HEK293 (cell line): ENCODE results near the gene COASY.

Experiments
- ELK4 ChIP-seq: IDR thresholded peaks from 2 replicates; pipeline ENCODE4 v1.6.1; 2011; ENCODE audit warnings: mild to moderate bottlenecking, low read depth, low read length, borderline replicate concordance
- KLF1 ChIP-seq: fragments of 450-650 bp; formaldehyde crosslinking; IDR thresholded peaks from 2 replicates; pipeline ENCODE4 v1.5.1; 2016; ENCODE audit warnings: missing biosample characterization, missing genetic modification characterization
- KLF16 ChIP-seq: fragments of 450-650 bp; formaldehyde crosslinking; IDR thresholded peaks from 2 replicates; pipeline ENCODE4 v1.5.1; 2017; ENCODE audit warnings: missing biosample characterization, missing genetic modification characterization
- KLF17 ChIP-seq: fragments of 450-650 bp; formaldehyde crosslinking; IDR thresholded peaks from 2 replicates; pipeline ENCODE4 v1.5.1; 2016; ENCODE audit warnings: missing biosample characterization, missing genetic modification characterization
- KLF7 ChIP-seq: fragments of 450-650 bp; formaldehyde crosslinking; IDR thresholded peaks from 2 replicates; pipeline ENCODE4 v1.5.1; 2016; ENCODE audit warnings: missing biosample characterization, missing genetic modification characterization, borderline replicate concordance
- OVOL3 ChIP-seq: fragments of 450-650 bp; formaldehyde crosslinking; IDR thresholded peaks from 2 replicates; pipeline ENCODE4 v1.5.1; 2016; ENCODE audit warnings: missing biosample characterization, missing genetic modification characterization
- PATZ1 ChIP-seq: fragments of 450-650 bp; formaldehyde crosslinking; IDR thresholded peaks from 2 replicates; pipeline ENCODE4 v1.5.1; 2016; ENCODE audit warnings: missing biosample characterization, missing genetic modification characterization
- REST ChIP-seq: fragments of 450-650 bp; formaldehyde crosslinking; IDR thresholded peaks from 2 replicates; pipeline ENCODE4 v1.5.1; 2016; ENCODE audit warnings: missing biosample characterization, missing genetic modification characterization
- WT1 ChIP-seq: fragments of 450-650 bp; formaldehyde crosslinking; IDR thresholded peaks from 2 replicates; pipeline ENCODE4 v1.5.1; 2016; ENCODE audit warnings: missing biosample characterization, missing genetic modification characterization
- ZBTB48 ChIP-seq: fragments of 450-650 bp; formaldehyde crosslinking; IDR thresholded peaks from 2 replicates; pipeline ENCODE4 v1.5.1; 2016; ENCODE audit warnings: missing biosample characterization, missing genetic modification characterization
- ZBTB8A ChIP-seq: fragments of 450-650 bp; formaldehyde crosslinking; IDR thresholded peaks from 2 replicates; pipeline ENCODE4 v1.5.1; 2016; ENCODE audit warnings: missing biosample characterization, missing genetic modification characterization
- ZFHX2 ChIP-seq: fragments of 450-650 bp; formaldehyde crosslinking; conservative IDR thresholded peaks from 2 replicates; pipeline ENCODE4 v1.5.1; 2016; ENCODE audit warnings: missing biosample characterization, missing genetic modification characterization
- ZNF133 ChIP-seq: fragments of 450-650 bp; formaldehyde crosslinking; IDR thresholded peaks from 2 replicates; pipeline ENCODE4 v1.5.1; 2016; ENCODE audit warnings: missing biosample characterization, missing genetic modification characterization
- ZNF2 ChIP-seq: fragments of 450-650 bp; formaldehyde crosslinking; IDR thresholded peaks from 2 replicates; pipeline ENCODE4 v1.5.1; 2016; ENCODE audit warnings: missing biosample characterization, missing genetic modification characterization
- ZNF266 ChIP-seq: fragments of 450-650 bp; formaldehyde crosslinking; IDR thresholded peaks from 2 replicates; pipeline ENCODE4 v1.5.1; 2016; ENCODE audit warnings: missing biosample characterization, missing genetic modification characterization, low read depth
- ZNF311 ChIP-seq: fragments of 450-650 bp; formaldehyde crosslinking; IDR thresholded peaks from 2 replicates; pipeline ENCODE4 v1.5.1; 2017; ENCODE audit warnings: missing biosample characterization, missing genetic modification characterization, borderline replicate concordance
- ZNF335 ChIP-seq: fragments of 450-650 bp; formaldehyde crosslinking; conservative IDR thresholded peaks from 2 replicates; pipeline ENCODE4 v1.5.1; 2016; ENCODE audit warnings: missing biosample characterization, missing genetic modification characterization
- ZNF366 ChIP-seq: fragments of 450-650 bp; formaldehyde crosslinking; conservative IDR thresholded peaks from 2 replicates; pipeline ENCODE4 v1.5.1; 2016; ENCODE audit warnings: missing biosample characterization, missing genetic modification characterization
- ZNF48 ChIP-seq: fragments of 450-650 bp; formaldehyde crosslinking; IDR thresholded peaks from 2 replicates; pipeline ENCODE4 v1.5.1; 2016; ENCODE audit warnings: missing biosample characterization, missing genetic modification characterization
- ZNF488 ChIP-seq: fragments of 450-650 bp; formaldehyde crosslinking; IDR thresholded peaks from 2 replicates; pipeline ENCODE4 v1.5.1; 2016; ENCODE audit warnings: missing biosample characterization, missing genetic modification characterization
- ZNF560 ChIP-seq: fragments of 450-650 bp; formaldehyde crosslinking; IDR thresholded peaks from 2 replicates; pipeline ENCODE4 v1.5.1; 2017; ENCODE audit warnings: missing biosample characterization, missing genetic modification characterization, borderline replicate concordance
- ZNF571 ChIP-seq: fragments of 450-650 bp; formaldehyde crosslinking; IDR thresholded peaks from 2 replicates; pipeline ENCODE4 v1.5.0; 2017; ENCODE audit warnings: missing biosample characterization, missing genetic modification characterization
- ZNF600 ChIP-seq: fragments of 450-650 bp; formaldehyde crosslinking; IDR thresholded peaks from 2 replicates; pipeline ENCODE4 v1.5.1; 2016; ENCODE audit warnings: missing biosample characterization, missing genetic modification characterization
- ZNF645 ChIP-seq: fragments of 450-650 bp; formaldehyde crosslinking; IDR thresholded peaks from 2 replicates; pipeline ENCODE4; 2016; ENCODE audit warnings: missing biosample characterization, missing genetic modification characterization
- ZNF664 ChIP-seq: fragments of 450-650 bp; formaldehyde crosslinking; IDR thresholded peaks from 2 replicates; pipeline ENCODE4 v1.5.1; 2016; ENCODE audit warnings: missing biosample characterization, missing genetic modification characterization
- ZNF677 ChIP-seq: fragments of 450-650 bp; IDR thresholded peaks from 2 replicates; pipeline ENCODE4 v1.5.0; 2018; ENCODE audit warnings: missing biosample characterization, mild to moderate bottlenecking, missing genetic modification characterization, moderate library complexity
- ZNF76 ChIP-seq: fragments of 450-650 bp; formaldehyde crosslinking; IDR thresholded peaks from 2 replicates; pipeline ENCODE4; 2016; ENCODE audit warnings: low read depth, missing biosample characterization, missing genetic modification characterization, borderline replicate concordance
- ZNF830 ChIP-seq: fragments of 450-650 bp; IDR thresholded peaks from 2 replicates; pipeline ENCODE4 v1.5.0; 2018; ENCODE audit warnings: missing biosample characterization, missing genetic modification characterization, low read depth, mild to moderate bottlenecking, moderate library complexity
- ZSCAN16 ChIP-seq: fragments of 450-650 bp; formaldehyde crosslinking; IDR thresholded peaks from 2 replicates; pipeline ENCODE4 v1.5.1; 2016; ENCODE audit warnings: missing biosample characterization, missing genetic modification characterization
- ZSCAN18 ChIP-seq: fragments of 450-650 bp; formaldehyde crosslinking; IDR thresholded peaks from 2 replicates; pipeline ENCODE4 v1.5.1; 2016; ENCODE audit warnings: missing biosample characterization, missing genetic modification characterization

The COASY gene

GRCh38 chr17:42559075-42559474 lies 2.9 kb upstream of the COASY start (continued):
- TF ChIP-seq KLF17 (tag by site-specific recombination) (peak; percentile 45; the same call in 1 of the 2 replicates), ZNF335 (tag by site-specific recombination) (no peak), ZBTB8A (tag by site-specific recombination) (no peak), OVOL3 (no peak), KLF7 (0 out of 2 replicates have a peak, but pooled peaks have one; percentile 46), ZNF488 (tag by site-specific recombination) (no peak), KLF16 (no peak), ZNF311 (tag by site-specific recombination) (no peak), ZFHX2 (tag by site-specific recombination) (no peak), KLF1 (peak; percentile 79), ZSCAN16 (tag by site-specific recombination) (no peak), ZNF76 (tag by site-specific recombination) (no peak), ZSCAN18 (tag by site-specific recombination) (no peak), ZNF366 (no peak), ZNF645 (tag by site-specific recombination) (no peak), ZBTB48 (tag by site-specific recombination) (no peak), ZNF48 (tag by site-specific recombination) (no peak), ZNF830 (tag by site-specific recombination) (no peak), ZNF133 (tag by site-specific recombination) (no peak), PATZ1 (tag by site-specific recombination) (0 out of 2 replicates have a peak, but pooled peaks have one; percentile 24), ZNF266 (tag by site-specific recombination) (no peak), ZNF677 (tag by site-specific recombination) (no peak), ZNF560 (tag by site-specific recombination) (no peak), ZNF600 (tag by site-specific recombination) (no peak), REST (tag by site-specific recombination) (no peak), ZNF571 (tag by site-specific recombination) (no peak), ZNF2 (tag by site-specific recombination) (no peak), ELK4 (no peak), WT1 (no peak; the same call in 1 of the 2 replicates), ZNF664 (tag by site-specific recombination) (no peak)
